ENCODE measurements around the gene DIMT1. TPM values are rescaled to one million over a fixed set of nuclear protein-coding genes. Genes with fewer than 3 reads are reported as not detected.

Gene DIMT1
- total and polyA plus RNA-seq, 4 donors: 7.9 to 12.6 (median 9.8) TPM

- DNase-seq (ENCODE audit: low spot score): no peak
- H3K27me3 ChIP-seq (ENCODE audit: control insufficient read depth in 4 of 4, insufficient read depth in 4 of 4, low read length in 3 of 4): no peaks in the 10 kb centered on the region
- WGBS: 99% methylated on average over 1 of the region's 1 CpG
These were observed 60.3 kb downstream of the DIMT1 start for GRCh38 chr5:62343428-62343827.

More at GRCh38 chr5:62343428-62343827, 60.3 kb downstream of the DIMT1 start:
- H3K27ac ChIP-seq (ENCODE audit: low read depth in 1 of 2, low read length in 2 of 2): no peak overlapping the region
- TF ChIP-seq HNF4A (conservative IDR thresholded peaks at IDR 0.05) (no peak), REST (IDR thresholded peaks at IDR 0.05) (no peak), HNF4G (IDR thresholded peaks at IDR 0.05) (no peak), ZBTB33 (IDR thresholded peaks at IDR 0.05) (no peak), NR2F2 (IDR thresholded peaks at IDR 0.05) (no peak), ATF3 (IDR thresholded peaks at IDR 0.05) (no peak), MAX (IDR thresholded peaks at IDR 0.05) (no peak), YY1 (IDR thresholded peaks at IDR 0.05) (no peak), TAF1 (conservative IDR thresholded peaks at IDR 0.05) (no peak), FOXA2 (IDR thresholded peaks at IDR 0.05) (no peak), RAD21 (IDR thresholded peaks at IDR 0.05) (no peak), CTCF (IDR thresholded peaks at IDR 0.05; ENCODE audit: low read depth, low read length, missing input control) (no peak), GABPA (IDR thresholded peaks at IDR 0.05 in 1 of 2, conservative IDR thresholded peaks at IDR 0.05 in 1 of 2) (no peak), FOXA1 (IDR thresholded peaks at IDR 0.05) (no peak), SP1 (IDR thresholded peaks at IDR 0.05) (no peak)
- no peaks in the 10 kb centered on the region for H3K36me3 ChIP-seq (ENCODE audit: control insufficient read depth in 4 of 4, insufficient read depth in 3 of 4, low read depth in 1 of 4, low read length in 3 of 4)
- no peak overlapping the region for H3K4me3 ChIP-seq (ENCODE audit: low read depth in 1 of 3, low read length in 3 of 3)
- no peaks in the 10 kb centered on the region for H3K9me3 ChIP-seq (ENCODE audit: control insufficient read depth in 4 of 4, low read length in 3 of 4)
- no peak overlapping the region for H3K9ac ChIP-seq (ENCODE audit: low read depth in 1 of 2, low read length in 2 of 2)
- H3K4me1 ChIP-seq (ENCODE audit: control insufficient read depth in 4 of 4, insufficient read depth in 4 of 4, low read length in 3 of 4): no peaks in the 10 kb centered on the region

Measured in liver (tissue), 9 donors.